OCI-LY1 (cell line): ENCODE measurements around the gene KCP.

Experiments used
- CTCF ChIP-seq: fragments of 200-600 bp; sonication (generic), shearing (Covaris generic); IDR thresholded peaks from 2 replicates; pipeline ENCODE4 v1.5.1; 2017; ENCODE audit warnings: mild to moderate bottlenecking, antibody characterized with exemption, low read length, moderate library complexity, mixed read lengths
- EZH2 ChIP-seq: fragments of 200-600 bp; sonication (generic), shearing (Covaris generic); IDR thresholded peaks from 2 replicates; pipeline ENCODE4 v1.8.0; 2017; ENCODE audit warnings: borderline replicate concordance, mixed run types, mild to moderate bottlenecking, antibody characterized with exemption, low read length, moderate library complexity, mixed read lengths

- TF ChIP-seq CTCF (no peak), EZH2 (no peak)
Observed at GRCh38 chr7:128867842-128868623, 42.5 kb downstream of the KCP start.
